Measurements from ENCODE around the gene GPD1L.

The GPD1L gene

DNA sequence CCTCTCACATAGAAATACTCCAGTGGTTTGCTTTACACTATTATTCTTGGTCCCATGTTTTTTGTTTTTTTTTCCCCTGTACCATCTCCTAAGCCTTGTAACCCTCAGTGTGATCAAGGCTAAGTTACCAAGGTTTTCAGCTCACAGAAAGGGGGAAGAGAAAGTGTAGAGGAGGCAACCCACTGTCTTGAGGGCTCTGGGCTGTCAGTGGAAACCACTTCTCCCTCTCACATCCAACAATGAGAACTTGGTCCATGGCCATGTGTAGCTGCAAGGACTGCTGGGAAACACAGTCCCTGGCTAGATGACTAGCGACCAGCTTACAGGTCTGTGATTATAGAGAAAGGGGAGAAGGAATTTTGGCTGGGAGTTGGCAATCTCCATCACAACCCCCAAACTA, 30.3 kb downstream of the GPD1L start:
- no peak for DNase-seq

GRCh38 chr3:32137870-32138269, 31.4 kb downstream of the GPD1L start:
- no peak for DNase-seq

GRCh38 chr3:32138545-32139104, 32.2 kb downstream of the GPD1L start:
- no peak for DNase-seq

DNA sequence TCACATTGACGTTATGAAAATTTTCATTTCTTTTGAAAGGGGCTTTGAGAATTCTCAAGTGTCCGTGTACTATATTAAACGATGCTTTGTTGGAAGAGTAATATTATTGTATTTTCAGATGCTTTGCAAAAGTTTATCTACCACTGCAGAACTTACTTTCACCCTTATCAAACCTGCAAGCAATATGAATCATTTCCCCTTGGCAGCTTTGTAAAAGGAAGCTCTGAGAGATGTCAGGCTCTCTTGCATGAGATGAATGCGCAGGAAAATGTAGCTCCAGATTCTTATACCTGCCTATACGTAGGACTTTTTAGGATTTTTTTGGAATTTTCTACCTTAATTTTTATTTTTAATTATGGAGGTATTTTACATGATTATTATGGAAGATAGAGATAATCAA, 34.5 kb downstream of the GPD1L start:
- no peak for DNase-seq

GRCh38 chr3:32143849-32144757, 37.7 kb downstream of the GPD1L start:
- peak in 31 of 58 donors; percentile 7 to 75 (median 30) for DNase-seq

DNA sequence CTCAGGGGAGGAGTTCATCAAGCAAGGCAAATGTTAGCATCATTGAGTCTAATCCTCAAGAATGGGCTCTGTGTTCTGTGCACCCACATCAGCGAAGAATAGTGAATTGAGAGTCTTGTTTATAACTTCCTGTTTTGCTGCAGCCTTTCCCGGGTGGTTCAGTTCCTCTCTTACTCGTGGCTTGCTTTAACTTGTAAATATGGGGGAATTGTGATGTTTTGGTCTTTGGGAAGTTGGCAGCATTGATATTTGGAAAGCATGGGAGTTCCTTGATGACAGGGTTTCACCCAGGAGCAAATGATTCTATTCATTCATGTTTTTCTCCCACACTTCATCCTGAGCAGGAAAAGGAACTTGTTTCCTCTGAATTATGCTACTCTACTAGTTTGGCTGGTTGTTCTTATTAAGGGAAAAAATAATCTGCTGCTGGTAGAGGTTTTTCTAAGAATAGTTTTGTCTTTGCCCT, 40.4 kb downstream of the GPD1L start:
- peak in 24 of 58 donors; percentile 7 to 76 (median 13) for DNase-seq

DNA sequence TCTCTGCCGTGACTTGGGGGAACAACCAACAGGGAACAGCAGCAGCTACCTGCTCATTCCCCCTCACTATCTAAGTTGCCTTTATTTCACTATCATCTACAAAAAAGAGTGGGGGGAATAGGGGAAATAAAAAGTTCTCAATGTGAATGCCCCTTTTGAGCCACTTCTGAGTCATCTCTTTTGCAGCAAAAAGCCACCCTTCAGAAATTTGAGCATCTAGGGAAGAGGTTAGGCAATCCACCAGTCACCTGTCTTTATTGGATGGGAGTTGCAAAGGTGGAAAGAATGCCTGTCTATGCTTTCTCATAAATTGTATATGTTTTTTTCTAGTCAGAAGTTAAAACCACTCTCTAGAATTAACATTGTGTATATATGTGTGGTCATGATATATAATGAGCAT, 41.1 kb downstream of the GPD1L start:
- no peak for DNase-seq

DNA sequence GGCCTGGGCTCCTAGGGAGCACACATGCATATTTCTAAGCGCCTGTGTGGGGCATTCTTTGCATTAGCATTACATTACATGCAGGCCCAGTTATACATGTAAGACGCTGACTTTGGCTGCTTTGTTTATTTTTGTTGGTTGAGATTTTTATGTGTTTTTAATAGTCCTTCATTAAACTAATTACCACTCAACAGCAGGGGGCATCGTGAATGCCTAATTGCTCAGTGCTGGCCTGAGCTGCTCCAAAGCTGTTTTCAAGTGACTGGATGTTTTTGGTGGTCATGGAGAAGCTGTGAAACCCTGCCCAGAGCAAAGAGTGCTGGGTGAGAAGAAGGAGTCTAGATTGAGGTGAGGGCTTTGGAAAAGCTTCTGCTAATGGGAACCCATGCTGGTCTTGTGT, 41.5 kb downstream of the GPD1L start:
- DNase-seq, result peak in 19 of 58 donors; percentile 1 to 58 (median 23)

DNA sequence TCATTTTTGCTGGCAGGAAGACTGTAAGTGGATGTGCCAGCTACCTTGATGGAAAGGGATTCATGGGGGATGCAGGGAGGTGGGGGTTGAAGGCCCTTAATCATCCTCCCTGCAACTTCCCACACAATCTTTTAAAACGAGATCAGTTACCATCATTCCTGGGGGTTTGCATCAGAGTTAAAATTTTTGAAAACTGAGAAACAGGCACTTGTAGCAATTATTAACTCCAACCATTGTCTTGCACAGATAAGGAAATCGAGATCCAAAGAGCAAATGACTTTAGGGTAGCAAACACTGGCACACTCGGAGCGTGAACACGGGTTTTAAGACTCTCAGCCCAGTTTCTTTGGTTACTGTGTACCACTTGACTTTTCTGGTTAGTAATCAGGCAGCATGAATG, 41.9 kb downstream of the GPD1L start:
- no peak for DNase-seq

DNA sequence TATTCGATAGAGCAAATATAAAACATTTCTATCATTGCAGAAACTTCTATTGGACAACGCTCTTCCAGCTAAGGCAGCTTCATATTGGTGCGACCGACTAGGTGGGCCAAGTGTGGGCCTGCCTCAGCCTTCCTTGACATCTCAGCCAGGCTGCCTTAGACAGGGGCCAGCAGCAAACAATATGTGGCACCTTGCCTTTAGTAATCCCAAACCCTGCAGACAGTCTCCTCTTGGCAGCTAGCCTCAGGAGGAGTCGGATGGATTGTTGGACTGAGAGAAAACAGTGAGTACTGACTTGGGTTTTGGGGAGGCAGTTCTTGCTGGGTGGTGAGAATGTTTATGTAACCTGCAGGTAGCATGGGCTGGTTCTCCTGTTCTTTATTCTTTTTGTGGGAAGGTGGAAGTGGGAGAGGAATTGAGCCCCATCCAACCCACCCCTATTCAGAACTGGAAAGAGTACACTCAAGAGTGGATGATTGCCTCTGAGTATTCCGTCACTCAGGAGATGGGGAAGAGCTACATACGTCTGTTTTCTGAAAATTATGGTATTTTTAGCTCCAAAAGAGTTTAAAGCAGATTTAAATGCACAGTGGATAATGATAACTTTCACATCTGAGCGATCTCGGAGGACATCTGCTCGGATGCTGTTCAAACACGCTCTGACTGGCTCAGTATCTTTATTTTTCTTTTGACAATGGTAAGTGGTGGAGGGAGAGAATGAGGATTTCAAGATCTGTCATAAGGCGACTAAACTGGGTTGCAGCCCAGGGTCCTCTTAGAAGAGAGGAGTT, 47.2 kb downstream of the GPD1L start:
- peak in 1 of 58 donors; percentile 18 for DNase-seq

DNA sequence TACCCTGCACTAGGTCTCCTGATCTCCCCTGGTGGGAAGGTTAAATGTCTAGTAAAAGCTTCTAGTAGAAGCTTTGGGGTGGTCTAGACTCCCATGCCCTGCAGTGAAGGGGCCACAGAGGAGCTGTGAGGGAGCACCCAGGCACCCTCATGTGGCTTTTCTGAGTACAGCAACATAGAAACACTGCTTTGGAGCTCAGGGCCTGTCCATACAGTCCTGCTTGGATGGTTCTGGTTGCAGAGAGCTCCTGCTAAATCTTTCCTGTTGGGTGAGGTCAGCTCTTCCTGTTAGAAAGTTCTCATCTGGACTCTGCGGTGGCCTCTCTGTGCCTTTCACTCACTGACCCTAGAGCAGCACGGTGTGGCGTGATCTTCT, 47.8 kb downstream of the GPD1L start:
- DNase-seq, result peak in 4 of 58 donors; percentile 3 to 32 (median 14)

DNA sequence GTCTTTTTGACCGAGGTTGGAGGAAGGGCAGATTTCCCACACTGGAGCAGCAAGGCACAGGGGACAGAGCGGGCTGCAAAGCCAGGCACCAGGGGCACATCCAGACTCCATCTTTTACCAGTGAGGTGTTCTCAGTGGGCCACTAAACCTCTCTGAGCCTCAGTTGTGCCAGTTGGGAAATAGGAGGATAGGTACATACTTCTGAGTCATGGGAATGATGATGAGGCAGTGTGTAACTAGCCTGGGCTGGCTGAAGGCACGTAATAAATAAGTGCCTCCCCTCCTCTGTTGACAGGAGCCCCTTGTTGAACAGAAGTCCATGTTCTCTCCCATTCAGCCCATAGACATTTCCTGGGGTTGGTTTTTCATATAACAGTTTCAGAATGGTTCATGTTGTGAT, 48.7 kb downstream of the GPD1L start:
- DNase-seq, result no peak

- DNase-seq, result no peak
Observed at GRCh38 chr3:32157600-32158264, 51.3 kb downstream of the GPD1L start.

GRCh38 chr3:32160706-32161214, 54.3 kb downstream of the GPD1L start:
- no peak for DNase-seq

GRCh38 chr3:32165442-32165841, 59.0 kb downstream of the GPD1L start:
- DNase-seq, result no peak

DNA sequence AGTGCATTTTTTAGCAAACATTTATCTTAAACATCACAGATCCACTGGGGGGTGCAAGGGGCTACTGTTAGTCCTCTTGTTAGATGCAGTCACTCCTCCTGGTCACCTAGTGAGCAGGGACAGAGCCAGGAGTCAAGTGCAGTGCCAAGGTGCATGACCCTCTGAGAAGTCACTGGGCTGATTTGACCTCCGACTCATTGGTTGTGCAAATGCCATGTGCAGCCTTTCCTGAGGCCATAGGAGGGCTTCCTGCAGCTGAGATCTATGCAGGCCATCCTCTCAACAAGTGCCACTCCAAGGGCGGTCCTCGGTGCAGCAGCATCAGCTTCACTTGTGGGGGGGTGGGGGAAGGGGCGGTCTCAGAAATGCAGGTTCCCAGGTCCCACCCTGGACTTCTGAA, 60.2 kb downstream of the GPD1L start:
- no peak for DNase-seq

GRCh38 chr3:32172420-32172819, 66.0 kb downstream of the GPD1L start:
- DNase-seq, result no peak

DNA sequence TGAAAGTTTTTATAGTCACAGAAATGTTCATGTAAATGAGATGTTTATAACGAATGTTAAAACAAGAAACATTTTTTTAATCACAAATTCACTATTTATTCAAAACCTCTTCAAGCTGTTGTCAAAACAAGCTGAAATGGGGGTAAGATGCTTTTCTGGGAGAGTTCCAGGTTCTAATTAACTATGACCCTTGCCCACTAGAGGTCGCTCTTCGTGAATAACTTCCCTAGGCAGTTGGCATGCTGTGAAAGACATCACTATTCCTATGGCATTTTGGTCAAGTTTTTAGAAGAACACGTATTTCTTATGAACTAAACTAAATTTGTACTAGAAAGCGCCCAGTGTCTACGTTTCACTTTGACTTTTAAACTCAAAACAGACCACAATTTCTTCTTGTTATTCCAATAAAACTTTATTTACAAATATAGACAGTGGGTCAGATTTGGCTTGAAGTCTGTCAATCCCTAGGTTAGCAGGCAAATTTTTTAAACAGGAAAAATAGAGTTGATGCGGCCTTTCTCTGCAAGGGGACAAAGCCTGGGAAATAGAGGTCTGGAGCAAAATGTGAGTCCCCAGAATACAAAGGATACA, 69.3 kb downstream of the GPD1L start:
- peak in 3 of 58 donors; percentile 10 to 24 (median 11) for DNase-seq

DNA sequence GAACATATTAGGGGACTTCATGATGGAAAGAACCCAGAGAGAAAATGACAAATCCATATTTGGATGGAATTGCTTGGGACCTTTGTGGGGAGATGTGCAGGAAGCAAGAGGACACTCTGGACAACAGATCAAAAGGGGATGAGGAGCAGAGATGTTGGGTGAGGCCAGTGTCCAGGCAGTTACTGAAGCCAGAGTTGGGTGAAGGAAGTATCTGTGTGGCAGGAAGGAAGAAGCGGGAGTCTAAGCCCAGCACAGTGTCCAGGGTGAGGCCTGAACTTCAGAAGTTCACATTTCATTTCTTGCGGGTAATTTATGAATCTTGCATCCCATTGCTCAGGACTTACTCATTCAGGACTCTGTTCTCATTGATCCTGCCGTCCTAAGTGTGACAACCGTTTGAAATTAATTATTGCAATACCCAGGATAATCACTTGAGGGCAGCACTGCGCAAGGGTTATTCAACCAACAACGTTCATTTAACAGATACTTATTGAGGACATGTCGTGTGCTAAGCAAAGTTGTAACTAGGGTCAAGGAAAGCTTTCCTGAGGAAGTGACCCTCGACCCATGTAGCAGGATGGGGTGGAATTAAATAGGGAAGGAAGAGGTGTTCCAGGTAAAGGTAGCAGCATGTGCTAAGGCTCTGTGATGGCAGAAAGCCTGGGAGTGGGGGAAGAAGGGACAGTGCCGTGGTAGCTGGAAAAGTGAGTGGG, 70.7 kb downstream of the GPD1L start:
- DNase-seq, result no peak

DNA sequence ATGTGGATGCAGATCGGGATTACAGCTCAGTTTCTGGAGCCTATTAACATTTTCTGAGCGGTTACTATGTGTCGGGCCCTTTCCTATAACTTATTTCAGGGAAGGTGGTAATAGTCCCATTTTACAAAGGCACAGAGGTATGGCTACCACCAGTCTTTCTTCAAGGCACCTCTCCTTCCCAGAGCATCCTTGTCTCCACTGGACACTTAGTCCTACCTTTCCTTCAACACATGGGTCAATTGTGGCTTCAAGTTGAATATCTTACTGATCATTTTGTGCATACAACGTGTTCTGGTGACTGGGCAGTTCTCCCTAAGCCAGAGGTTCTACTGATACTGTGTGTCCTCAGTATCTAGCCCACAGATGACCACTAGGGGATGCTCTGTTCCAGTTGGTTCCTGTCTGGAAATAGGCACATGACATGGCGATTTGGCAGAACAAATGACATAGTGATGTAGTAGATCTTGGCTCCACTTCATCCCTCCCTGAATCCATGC, 71.3 kb downstream of the GPD1L start:
- peak in 6 of 58 donors; percentile 4 to 28 (median 14) for DNase-seq
